Natural killer cell (primary cell): ENCODE measurements around the gene ADD1. TPM values are rescaled to one million over a fixed set of nuclear protein-coding genes. Genes with fewer than 3 reads are reported as not detected.

Experiments
- ATAC-seq, 3 donors: fragments of 150-1000 bp in 2 of 3; fragments of 200-7000 bp in 1 of 3; cut with Tn5 transposase; 1 replicate in 1 of 3; 2 replicates in 2 of 3; pipeline ENCODE4 v1.10.0; 2021; ENCODE audit warnings: mild to moderate bottlenecking in 2 of 3, moderate library complexity in 2 of 3
- DNase-seq, 2 donors: peaks; one replicate each; pipeline versions ENCODE4 v3.0.0 to v3.0.0-alpha.2; 2013 to 2021; ENCODE audit warnings: mixed read lengths in 1 of 2
- H3K27ac ChIP-seq: one replicate; pipeline ENCODE4 v1.5.1; 2013; ENCODE audit warnings: mild to moderate bottlenecking, low read length
- H3K27me3 ChIP-seq: one replicate; pipeline ENCODE4 v1.6.1; 2013; ENCODE audit warnings: low read length; ENCODE audit not compliant: control insufficient read depth, insufficient read depth
- H3K36me3 ChIP-seq: one replicate; pipeline ENCODE4 v1.6.1; 2013; ENCODE audit warnings: low read length; ENCODE audit not compliant: control insufficient read depth, insufficient read depth
- H3K4me1 ChIP-seq: one replicate; pipeline ENCODE4 v1.6.1; 2013; ENCODE audit warnings: low read length; ENCODE audit not compliant: control insufficient read depth, insufficient read depth
- H3K4me3 ChIP-seq: one replicate; pipeline ENCODE4 v1.5.1; 2013; ENCODE audit warnings: low read length
- H3K9me3 ChIP-seq: one replicate; pipeline ENCODE4 v1.6.1; 2013; ENCODE audit warnings: low read length; ENCODE audit not compliant: control insufficient read depth, insufficient read depth
- H3K27ac Mint-ChIP-seq, 2 donors: one replicate each; pipeline ENCODE4 v1.8.0; 2022; ENCODE audit warnings: mild to moderate bottlenecking in 2 of 2, mixed read lengths in 2 of 2, moderate library complexity in 1 of 2
- H3K27me3 Mint-ChIP-seq, 2 donors: one replicate each; pipeline ENCODE4 v1.8.0; 2022; ENCODE audit warnings: low read depth in 2 of 2, mixed read lengths in 2 of 2
- H3K36me3 Mint-ChIP-seq: one replicate; pipeline ENCODE4 v1.8.0; 2022; ENCODE audit warnings: mixed read lengths
- H3K4me1 Mint-ChIP-seq, 2 donors: one replicate each; pipeline ENCODE4 v1.8.0; 2022; ENCODE audit warnings: mixed read lengths in 2 of 2
- H3K4me3 Mint-ChIP-seq: one replicate; pipeline ENCODE4 v1.8.0; 2022; ENCODE audit warnings: mild to moderate bottlenecking, moderate library complexity, mixed read lengths
- H3K9me3 Mint-ChIP-seq, 2 donors: one replicate each; pipeline ENCODE4 v1.8.0; 2022; ENCODE audit warnings: mixed read lengths in 2 of 2
- WGBS: methylation state at CpG from one replicate; pipeline ENCODE4 v1.1.7; 2013; ENCODE audit warnings: missing lambda C conversion rate; ENCODE audit not compliant: insufficient coverage; 5-methylcytosine and 5-hydroxymethylcytosine counted together
- intact Hi-C: fragments of 100-400 bp; cut with micrococcal nuclease; formaldehyde crosslinking; loops from one replicate; pipeline ENCODE4 v1.14.2; 2022
- total RNA-seq, 4 donors: library from RNA; stranded (reverse); fragments of 120-200 nt in 1 of 4; gene quantifications; one replicate each; pipeline versions ENCODE4 v1.2.3 to v1.2.4, GENCODE V29; 2013 to 2022
- TF ChIP-seq, protein P1 (sequence below): fragments of 200-600 bp; IDR thresholded peaks from one replicate; pipeline ENCODE4 v1.8.0; 2022; ENCODE audit warnings: antibody characterized with exemption

Gene ADD1
- total RNA-seq, 3 donors from 2014 or later (not counting 1 experiment from before 2014, with no cell fraction given) = 383 to 465 (median 452) TPM

DNA sequence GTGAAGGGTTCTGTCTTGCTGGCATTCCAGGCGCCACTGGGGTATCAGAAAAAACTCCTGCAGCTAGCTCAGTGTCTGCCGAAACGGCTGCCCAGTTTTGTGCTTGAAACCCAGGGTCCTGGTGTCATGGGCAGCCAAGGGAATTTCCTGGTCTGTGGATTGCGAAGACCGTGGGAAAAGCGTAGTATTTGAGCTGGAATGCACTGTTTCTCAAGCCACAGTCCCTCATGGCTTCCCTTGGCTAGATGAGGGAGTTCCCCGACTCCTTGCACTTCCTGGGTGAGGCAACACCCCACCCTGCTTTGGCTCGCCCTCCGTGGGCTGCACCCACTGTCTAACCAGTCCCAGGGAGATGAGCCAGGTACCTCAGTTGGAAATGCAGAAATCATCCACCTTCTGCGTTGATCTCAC is 79.5 kb downstream of the ADD1 start:
- peak in 1 of 2 donors; percentile 39 for DNase-seq
- peaks cover 0 to 4% of the 10 kb centered on the region in 2 donors for H3K9me3 Mint-ChIP-seq
- peaks cover 14% of the 10 kb centered on the region for H3K36me3 Mint-ChIP-seq
- ATAC-seq = peak in 2 of 3 donors; percentile 55 to 65
- H3K4me1 Mint-ChIP-seq = peaks cover 47 to 48% of the 10 kb centered on the region in 2 donors
- peak overlapping the region; percentile 58 to 87 for H3K27ac Mint-ChIP-seq
- WGBS = 68% methylated on average over 10 of the region's 10 CpGs
- H3K9me3 ChIP-seq = no peaks in the 10 kb centered on the region
- intact Hi-C loops = no loop called here
- H3K36me3 ChIP-seq = peaks cover 50% of the 10 kb centered on the region
- H3K4me3 Mint-ChIP-seq = peak overlapping the region; percentile 72
- no peaks in the 10 kb centered on the region for H3K27me3 Mint-ChIP-seq
- TF ChIP-seq, protein P1, sequence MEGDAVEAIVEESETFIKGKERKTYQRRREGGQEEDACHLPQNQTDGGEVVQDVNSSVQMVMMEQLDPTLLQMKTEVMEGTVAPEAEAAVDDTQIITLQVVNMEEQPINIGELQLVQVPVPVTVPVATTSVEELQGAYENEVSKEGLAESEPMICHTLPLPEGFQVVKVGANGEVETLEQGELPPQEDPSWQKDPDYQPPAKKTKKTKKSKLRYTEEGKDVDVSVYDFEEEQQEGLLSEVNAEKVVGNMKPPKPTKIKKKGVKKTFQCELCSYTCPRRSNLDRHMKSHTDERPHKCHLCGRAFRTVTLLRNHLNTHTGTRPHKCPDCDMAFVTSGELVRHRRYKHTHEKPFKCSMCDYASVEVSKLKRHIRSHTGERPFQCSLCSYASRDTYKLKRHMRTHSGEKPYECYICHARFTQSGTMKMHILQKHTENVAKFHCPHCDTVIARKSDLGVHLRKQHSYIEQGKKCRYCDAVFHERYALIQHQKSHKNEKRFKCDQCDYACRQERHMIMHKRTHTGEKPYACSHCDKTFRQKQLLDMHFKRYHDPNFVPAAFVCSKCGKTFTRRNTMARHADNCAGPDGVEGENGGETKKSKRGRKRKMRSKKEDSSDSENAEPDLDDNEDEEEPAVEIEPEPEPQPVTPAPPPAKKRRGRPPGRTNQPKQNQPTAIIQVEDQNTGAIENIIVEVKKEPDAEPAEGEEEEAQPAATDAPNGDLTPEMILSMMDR = no peak
- H3K27ac ChIP-seq = peak overlapping the region; percentile 50
- no peaks in the 10 kb centered on the region for H3K27me3 ChIP-seq
- peaks cover 24% of the 10 kb centered on the region for H3K4me1 ChIP-seq
- H3K4me3 ChIP-seq = no peak overlapping the region

DNA sequence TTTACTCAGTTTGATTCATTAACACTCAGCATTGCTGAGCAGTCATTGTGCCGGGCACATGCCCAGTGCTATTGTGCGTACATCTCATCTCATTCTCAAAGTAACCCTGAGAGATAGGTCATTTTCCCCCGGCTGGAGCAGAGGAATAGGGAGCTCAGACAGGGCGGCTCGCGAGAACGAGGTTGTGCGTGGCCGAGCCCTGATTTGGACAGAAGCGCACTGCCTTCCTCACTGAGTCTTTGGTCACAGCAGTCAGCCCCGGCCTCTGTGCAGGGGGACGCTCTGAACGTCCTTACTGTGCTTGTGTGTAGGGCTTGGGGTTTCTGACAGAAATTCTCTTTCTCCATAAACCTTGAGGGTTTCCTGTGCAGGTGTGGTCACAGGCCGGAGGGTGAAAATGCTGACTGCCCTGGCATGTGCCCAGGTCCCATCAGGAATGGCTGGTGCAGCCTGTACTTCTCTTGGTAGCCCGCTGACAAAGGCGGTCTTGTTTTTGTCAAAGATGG is 80.1 kb downstream of the ADD1 start:
- Histone ChIP-seq H3K27me3 (no peaks in the 10 kb centered on the region), H3K4me1 (peaks cover 24% of the 10 kb centered on the region), H3K9me3 (no peaks in the 10 kb centered on the region), H3K27ac (peak overlapping the region; percentile 50), H3K4me3 (no peak overlapping the region), H3K36me3 (peaks cover 56% of the 10 kb centered on the region)
- no peak for ATAC-seq
- H3K36me3 Mint-ChIP-seq = peaks cover 14% of the 10 kb centered on the region
- 88% methylated on average over 14 of the region's 16 CpGs for WGBS
- peaks cover 42 to 46% of the 10 kb centered on the region in 2 donors for H3K4me1 Mint-ChIP-seq
- intact Hi-C loops = no loop called here
- peak overlapping the region; percentile 58 to 87 for H3K27ac Mint-ChIP-seq
- no peaks in the 10 kb centered on the region for H3K27me3 Mint-ChIP-seq
- no peak for DNase-seq
- TF ChIP-seq, protein P1 = no peak
- H3K4me3 Mint-ChIP-seq = peak overlapping the region; percentile 72
- peaks cover 0 to 4% of the 10 kb centered on the region in 2 donors for H3K9me3 Mint-ChIP-seq

DNA sequence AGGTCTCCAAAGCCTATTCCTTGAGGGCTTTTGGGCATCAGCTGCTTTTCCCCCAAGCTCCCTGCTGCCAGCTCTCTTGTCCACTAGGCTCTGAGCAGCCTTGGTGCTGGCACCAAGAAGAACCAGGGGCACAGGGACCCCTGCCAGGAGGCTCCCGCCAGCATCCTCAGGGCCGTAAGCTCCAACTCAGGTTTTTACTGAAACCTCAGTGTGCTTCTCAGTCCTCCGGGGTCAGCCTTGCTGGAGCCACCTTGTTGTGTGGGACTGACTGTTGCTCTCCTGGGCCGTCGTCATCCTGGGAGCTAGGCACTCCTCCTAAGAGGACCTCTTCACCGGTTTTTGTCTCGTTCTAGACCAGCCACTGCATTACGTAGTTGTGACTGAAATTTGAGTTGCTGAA is 80.6 kb downstream of the ADD1 start:
- Histone ChIP-seq H3K36me3 (peaks cover 61% of the 10 kb centered on the region), H3K27ac (no peak overlapping the region), H3K4me3 (no peak overlapping the region), H3K4me1 (peaks cover 24% of the 10 kb centered on the region), H3K27me3 (no peaks in the 10 kb centered on the region), H3K9me3 (no peaks in the 10 kb centered on the region)
- 94% methylated on average over 8 of the region's 8 CpGs for WGBS
- no peak for DNase-seq
- intact Hi-C loops = no loop called here
- ATAC-seq = no peak
- TF ChIP-seq, protein P1 = no peak
- Mint-ChIP-seq H3K4me1 (peaks cover 40 to 46% of the 10 kb centered on the region in 2 donors), H3K36me3 (peaks cover 13% of the 10 kb centered on the region), H3K9me3 (peaks cover 0 to 4% of the 10 kb centered on the region in 2 donors), H3K27me3 (no peaks in the 10 kb centered on the region), H3K27ac (peak overlapping the region; percentile 59 to 87), H3K4me3 (no peak overlapping the region)
